ENCODE measurements around the gene MST1.

The MST1 gene

GRCh38 chr3:49680493-49681231 lies 8.6 kb downstream of the MST1 start:
- no peak for DNase-seq (ENCODE audit: low read depth in 2 of 2, low spot score in 1 of 2)

- no peak for DNase-seq (ENCODE audit: low read depth in 2 of 2, low spot score in 1 of 2)
Observed at GRCh38 chr3:49675912-49676311, 13.4 kb downstream of the MST1 start.

- no peak for DNase-seq (ENCODE audit: low read depth in 2 of 2, low spot score in 1 of 2)
Observed at GRCh38 chr3:49674497-49674983, 14.7 kb downstream of the MST1 start.

- peak; percentile 91 to 95 for DNase-seq (ENCODE audit: low read depth in 2 of 2, low spot score in 1 of 2)
Observed at GRCh38 chr3:49673715-49674496, 15.4 kb downstream of the MST1 start, which contains the start of gene APEH. APEH (plus strand) TSS chr3:49674351; CDS start chr3:49674402, 51 bp downstream.

- no peak for DNase-seq (ENCODE audit: low read depth in 2 of 2, low spot score in 1 of 2)
Observed at GRCh38 chr3:49673121-49673714, 16.1 kb downstream of the MST1 start.

GRCh38 chr3:49671291-49672288 lies 17.7 kb downstream of the MST1 start:
- peak; percentile 35 to 56 for DNase-seq (ENCODE audit: low read depth in 2 of 2, low spot score in 1 of 2)

GRCh38 chr3:49670940-49671290 lies 18.4 kb downstream of the MST1 start:
- DNase-seq (ENCODE audit: low read depth in 2 of 2, low spot score in 1 of 2): no peak

- DNase-seq (ENCODE audit: low read depth in 2 of 2, low spot score in 1 of 2): no peak
Observed at GRCh38 chr3:49669352-49669751, 19.9 kb downstream of the MST1 start.

- DNase-seq (ENCODE audit: low read depth in 2 of 2, low spot score in 1 of 2): no peak
Observed at GRCh38 chr3:49668861-49669260, 20.4 kb downstream of the MST1 start.

- no peak for DNase-seq (ENCODE audit: low read depth in 2 of 2, low spot score in 1 of 2)
Observed at GRCh38 chr3:49668414-49668797, 20.9 kb downstream of the MST1 start.

- DNase-seq (ENCODE audit: low read depth in 2 of 2, low spot score in 1 of 2): no peak
Observed at GRCh38 chr3:49667701-49668413, 21.4 kb downstream of the MST1 start.

- DNase-seq (ENCODE audit: low read depth in 2 of 2, low spot score in 1 of 2): no peak
Observed at GRCh38 chr3:49666592-49666991, 22.7 kb downstream of the MST1 start.

GRCh38 chr3:49665822-49666519 lies 23.3 kb downstream of the MST1 start:
- no peak for DNase-seq (ENCODE audit: low read depth in 2 of 2, low spot score in 1 of 2)

GRCh38 chr3:49664300-49664699 lies 25.0 kb downstream of the MST1 start:
- DNase-seq (ENCODE audit: low read depth in 2 of 2, low spot score in 1 of 2): no peak

GRCh38 chr3:49663831-49664230 lies 25.4 kb downstream of the MST1 start:
- no peak for DNase-seq (ENCODE audit: low read depth in 2 of 2, low spot score in 1 of 2)

- no peak for DNase-seq (ENCODE audit: low read depth in 2 of 2, low spot score in 1 of 2)
Observed at GRCh38 chr3:49662720-49663413, 26.4 kb downstream of the MST1 start.

GRCh38 chr3:49662021-49662420 lies 27.3 kb downstream of the MST1 start:
- no peak for DNase-seq (ENCODE audit: low read depth in 2 of 2, low spot score in 1 of 2)

GRCh38 chr3:49661281-49661680 lies 28.0 kb downstream of the MST1 start:
- DNase-seq (ENCODE audit: low read depth in 2 of 2, low spot score in 1 of 2): no peak

- DNase-seq (ENCODE audit: low read depth in 2 of 2, low spot score in 1 of 2): no peak
Observed at GRCh38 chr3:49659756-49660155, 29.5 kb downstream of the MST1 start.

Measured in stimulated activated CD8-positive, alpha-beta memory T cell treated with anti-CD3 and anti-CD28 coated beads, Interleukin-4, amount 100 ng/mL, for 1 hour (primary cell).